ENCODE results near the gene PDS5B. TPM values are rescaled to one million over a fixed set of nuclear protein-coding genes. Genes with fewer than 3 reads are reported as not detected.

PDS5B gene
- total and polyA plus RNA-seq, 2 experiments from 2014 or later, result 13.4 to 14.2 TPM

- H3K9ac ChIP-seq, result no peak overlapping the region
Measured at GRCh38 chr13:32781906-32782305, 195.7 kb downstream of the PDS5B start.

GRCh38 chr13:32783067-32783466 is 196.8 kb downstream of the PDS5B start:
- TF ChIP-seq EZH2 (IDR thresholded peaks at IDR 0.05; ENCODE audit: insufficient read depth, poor library complexity, severe bottlenecking) (no peak), EZH2phosphoT487 (IDR thresholded peaks at IDR 0.05; ENCODE audit: insufficient read depth, low read depth) (no peak)
- Histone ChIP-seq H3K27me3 (replicated peaks; ENCODE audit: insufficient read depth) (no peaks in the 10 kb centered on the region), H3F3A (ENCODE audit: insufficient read depth) (peaks cover 7% of the 10 kb centered on the region; the same call in 1 of the 2 replicates), H2AFZ (0 out of 2 replicates have a peak overlapping the region, but pooled peaks have one; percentile 19), H3K79me2 (ENCODE audit: insufficient read depth) (no peaks in the 10 kb centered on the region), H3K9ac (no peak overlapping the region), H3K27ac (no peak overlapping the region), H3K9me3 (ENCODE audit: low read depth) (no peaks in the 10 kb centered on the region), H3K4me1 (ENCODE audit: insufficient read depth) (peaks cover 17% of the 10 kb centered on the region), H3K4me3 (peak overlapping the region; percentile 13; the same call in 1 of the 2 replicates), H3K36me3 (ENCODE audit: low read depth) (no peaks in the 10 kb centered on the region), H3K9me2 (ENCODE audit: insufficient read depth) (no peaks in the 10 kb centered on the region), H4K20me1 (ENCODE audit: insufficient read depth) (no peaks in the 10 kb centered on the region), H3K4me2 (ENCODE audit: unreplicated experiment) (peak overlapping the region; percentile 60)
- WGBS, 2 experiments (ENCODE audit: low coverage in 1 of 2, low lambda C conversion rate in 2 of 2, missing lambda C conversion rate in 2 of 2), result 4 to 5% methylated on average over 3 of the region's 3 CpGs
- in situ Hi-C loops (cut with MboI), result no loop called here
- peak; percentile 55 for DNase-seq

More at GRCh38 chr13:32781906-32782305, 195.7 kb downstream of the PDS5B start:
- H3K27ac ChIP-seq, result no peak overlapping the region
- H3K79me2 ChIP-seq (ENCODE audit: insufficient read depth), result no peaks in the 10 kb centered on the region
- H3K9me2 ChIP-seq (ENCODE audit: insufficient read depth), result no peaks in the 10 kb centered on the region
- peaks cover 26% of the 10 kb centered on the region for H3K4me1 ChIP-seq (ENCODE audit: insufficient read depth)
- DNase-seq, result no peak
- 96 to 100% methylated on average over 2 of the region's 2 CpGs for WGBS, 2 experiments (ENCODE audit: low coverage in 1 of 2, low lambda C conversion rate in 2 of 2, missing lambda C conversion rate in 2 of 2)
- in situ Hi-C loops (cut with MboI), result no loop called here
- no peaks in the 10 kb centered on the region for H3K27me3 ChIP-seq (replicated peaks; ENCODE audit: insufficient read depth)
- H3K36me3 ChIP-seq (ENCODE audit: low read depth), result no peaks in the 10 kb centered on the region
- H3F3A ChIP-seq (ENCODE audit: insufficient read depth), result peaks cover 7% of the 10 kb centered on the region; the same call in 1 of the 2 replicates
- H3K9me3 ChIP-seq (ENCODE audit: low read depth), result no peaks in the 10 kb centered on the region
- no peaks in the 10 kb centered on the region for H4K20me1 ChIP-seq (ENCODE audit: insufficient read depth)
- no peak overlapping the region for H2AFZ ChIP-seq
- TF ChIP-seq EZH2phosphoT487 (IDR thresholded peaks at IDR 0.05; ENCODE audit: insufficient read depth, low read depth) (no peak), EZH2 (IDR thresholded peaks at IDR 0.05; ENCODE audit: insufficient read depth, poor library complexity, severe bottlenecking) (no peak)
- no peak overlapping the region for H3K4me3 ChIP-seq
- no peak overlapping the region for H3K4me2 ChIP-seq (ENCODE audit: unreplicated experiment)

GRCh38 chr13:32790731-32791130 is 204.5 kb downstream of the PDS5B start:
- 94 to 95% methylated on average over 3 of the region's 3 CpGs for WGBS, 2 experiments (ENCODE audit: low coverage in 1 of 2, low lambda C conversion rate in 2 of 2, missing lambda C conversion rate in 2 of 2)
- Histone ChIP-seq H4K20me1 (ENCODE audit: insufficient read depth) (no peaks in the 10 kb centered on the region), H3K9ac (no peak overlapping the region), H3K79me2 (ENCODE audit: insufficient read depth) (no peaks in the 10 kb centered on the region), H3K4me1 (ENCODE audit: insufficient read depth) (no peaks in the 10 kb centered on the region), H3K9me3 (ENCODE audit: low read depth) (no peaks in the 10 kb centered on the region), H3K27me3 (replicated peaks; ENCODE audit: insufficient read depth) (no peaks in the 10 kb centered on the region), H3K36me3 (ENCODE audit: low read depth) (no peaks in the 10 kb centered on the region; the same call in 1 of the 2 replicates), H3K9me2 (ENCODE audit: insufficient read depth) (0 out of 2 replicates have a peak, but pooled peaks cover 2% of the 10 kb centered on the region), H3K27ac (no peak overlapping the region), H3K4me3 (no peak overlapping the region), H3K4me2 (ENCODE audit: unreplicated experiment) (no peak overlapping the region), H3F3A (ENCODE audit: insufficient read depth) (no peaks in the 10 kb centered on the region), H2AFZ (no peak overlapping the region)
- in situ Hi-C loops (cut with MboI), result no loop called here
- DNase-seq, result peak; percentile 3
- TF ChIP-seq EZH2phosphoT487 (IDR thresholded peaks at IDR 0.05; ENCODE audit: insufficient read depth, low read depth) (no peak), EZH2 (IDR thresholded peaks at IDR 0.05; ENCODE audit: insufficient read depth, poor library complexity, severe bottlenecking) (no peak)

- no peak overlapping the region for H3K27ac ChIP-seq
- peak; percentile 12 for DNase-seq
- in situ Hi-C loops (cut with MboI), result no loop called here
- no peak overlapping the region for H2AFZ ChIP-seq
- no peaks in the 10 kb centered on the region for H3K27me3 ChIP-seq (replicated peaks; ENCODE audit: insufficient read depth)
- H3K4me2 ChIP-seq (ENCODE audit: unreplicated experiment), result no peak overlapping the region
- no peak overlapping the region for H3K9ac ChIP-seq
- TF ChIP-seq EZH2phosphoT487 (IDR thresholded peaks at IDR 0.05; ENCODE audit: insufficient read depth, low read depth) (no peak), EZH2 (IDR thresholded peaks at IDR 0.05; ENCODE audit: insufficient read depth, poor library complexity, severe bottlenecking) (no peak)
- H4K20me1 ChIP-seq (ENCODE audit: insufficient read depth), result no peaks in the 10 kb centered on the region
- no peak overlapping the region for H3K4me3 ChIP-seq
- H3K36me3 ChIP-seq (ENCODE audit: low read depth), result no peaks in the 10 kb centered on the region; the same call in 1 of the 2 replicates
- no peaks in the 10 kb centered on the region for H3K79me2 ChIP-seq (ENCODE audit: insufficient read depth)
- no peaks in the 10 kb centered on the region for H3K9me3 ChIP-seq (ENCODE audit: low read depth)
- 0 out of 2 replicates have a peak, but pooled peaks cover 2% of the 10 kb centered on the region for H3K9me2 ChIP-seq (ENCODE audit: insufficient read depth)
- H3K4me1 ChIP-seq (ENCODE audit: insufficient read depth), result no peaks in the 10 kb centered on the region
- H3F3A ChIP-seq (ENCODE audit: insufficient read depth), result no peaks in the 10 kb centered on the region
- 53 to 61% methylated on average over 8 of the region's 8 CpGs for WGBS, 2 experiments (ENCODE audit: low coverage in 1 of 2, low lambda C conversion rate in 2 of 2, missing lambda C conversion rate in 2 of 2)
Measured at GRCh38 chr13:32791545-32792172, 205.4 kb downstream of the PDS5B start.
